K562 (cell line): ENCODE results near the gene MUSTN1. TPM values are rescaled to one million over a fixed set of nuclear protein-coding genes. Genes with fewer than 3 reads are reported as not detected.

Experiments
- polyA plus RNA-seq, 8 experiments: library from polyadenylated mRNA; depleted of rRNA in 4 of 8; stranded (reverse) in 5 of 8; unstranded in 3 of 8; fragments of >200 nt; fragmentation: Nextera tagmentation in 2 of 8; fragmentation: Illumina TruSeq in 1 of 8; extraction: Ambion mirVana in 2 of 8; extraction: Trizol in 1 of 8; gene quantifications; 2 replicates each; pipeline versions ENCODE4 v1.2.1 to v1.2.3, GENCODE V29; 2011 to 2014; ENCODE audit warnings: inconsistent platforms in 1 of 8, missing spikeins in 1 of 8
- total RNA-seq, 7 experiments: library from RNA; depleted of rRNA in 6 of 7; stranded (reverse); fragments of >200 nt in 6 of 7; fragmentation: Illumina TruSeq in 2 of 7; extraction: Trizol in 2 of 7; gene quantifications; 2 replicates each; pipeline versions ENCODE4 v1.2.1 to v1.2.3, GENCODE V29; 2011 to 2021; ENCODE audit warnings: low replicate concordance in 1 of 7
- TF ChIP-seq, protein P1 (sequence below): fragments of 450-650 bp; IDR thresholded peaks from 2 replicates; pipeline ENCODE4 v1.6.1; 2016; ENCODE audit warnings: mild to moderate bottlenecking, moderate library complexity
- TF ChIP-seq, protein P2 (sequence below): sonication (generic); formaldehyde crosslinking; IDR thresholded peaks from 2 replicates; pipeline ENCODE4 v1.8.1; 2023; ENCODE audit warnings: mild to moderate bottlenecking, missing genetic modification reagents
- TF ChIP-seq, protein P3 (sequence below): fragments of 450-650 bp; formaldehyde crosslinking; IDR thresholded peaks from 2 replicates; pipeline ENCODE4 v1.4.0; 2022; ENCODE audit warnings: missing genetic modification characterization

Gene MUSTN1
- total and polyA plus RNA-seq, 9 of the 15 experiments (the other 6 are each of a cell fraction or from before 2014, with no cell fraction given) = 0.15 to 0.78 (median 0.44) TPM; not detected in 4

- TF ChIP-seq, protein P1, sequence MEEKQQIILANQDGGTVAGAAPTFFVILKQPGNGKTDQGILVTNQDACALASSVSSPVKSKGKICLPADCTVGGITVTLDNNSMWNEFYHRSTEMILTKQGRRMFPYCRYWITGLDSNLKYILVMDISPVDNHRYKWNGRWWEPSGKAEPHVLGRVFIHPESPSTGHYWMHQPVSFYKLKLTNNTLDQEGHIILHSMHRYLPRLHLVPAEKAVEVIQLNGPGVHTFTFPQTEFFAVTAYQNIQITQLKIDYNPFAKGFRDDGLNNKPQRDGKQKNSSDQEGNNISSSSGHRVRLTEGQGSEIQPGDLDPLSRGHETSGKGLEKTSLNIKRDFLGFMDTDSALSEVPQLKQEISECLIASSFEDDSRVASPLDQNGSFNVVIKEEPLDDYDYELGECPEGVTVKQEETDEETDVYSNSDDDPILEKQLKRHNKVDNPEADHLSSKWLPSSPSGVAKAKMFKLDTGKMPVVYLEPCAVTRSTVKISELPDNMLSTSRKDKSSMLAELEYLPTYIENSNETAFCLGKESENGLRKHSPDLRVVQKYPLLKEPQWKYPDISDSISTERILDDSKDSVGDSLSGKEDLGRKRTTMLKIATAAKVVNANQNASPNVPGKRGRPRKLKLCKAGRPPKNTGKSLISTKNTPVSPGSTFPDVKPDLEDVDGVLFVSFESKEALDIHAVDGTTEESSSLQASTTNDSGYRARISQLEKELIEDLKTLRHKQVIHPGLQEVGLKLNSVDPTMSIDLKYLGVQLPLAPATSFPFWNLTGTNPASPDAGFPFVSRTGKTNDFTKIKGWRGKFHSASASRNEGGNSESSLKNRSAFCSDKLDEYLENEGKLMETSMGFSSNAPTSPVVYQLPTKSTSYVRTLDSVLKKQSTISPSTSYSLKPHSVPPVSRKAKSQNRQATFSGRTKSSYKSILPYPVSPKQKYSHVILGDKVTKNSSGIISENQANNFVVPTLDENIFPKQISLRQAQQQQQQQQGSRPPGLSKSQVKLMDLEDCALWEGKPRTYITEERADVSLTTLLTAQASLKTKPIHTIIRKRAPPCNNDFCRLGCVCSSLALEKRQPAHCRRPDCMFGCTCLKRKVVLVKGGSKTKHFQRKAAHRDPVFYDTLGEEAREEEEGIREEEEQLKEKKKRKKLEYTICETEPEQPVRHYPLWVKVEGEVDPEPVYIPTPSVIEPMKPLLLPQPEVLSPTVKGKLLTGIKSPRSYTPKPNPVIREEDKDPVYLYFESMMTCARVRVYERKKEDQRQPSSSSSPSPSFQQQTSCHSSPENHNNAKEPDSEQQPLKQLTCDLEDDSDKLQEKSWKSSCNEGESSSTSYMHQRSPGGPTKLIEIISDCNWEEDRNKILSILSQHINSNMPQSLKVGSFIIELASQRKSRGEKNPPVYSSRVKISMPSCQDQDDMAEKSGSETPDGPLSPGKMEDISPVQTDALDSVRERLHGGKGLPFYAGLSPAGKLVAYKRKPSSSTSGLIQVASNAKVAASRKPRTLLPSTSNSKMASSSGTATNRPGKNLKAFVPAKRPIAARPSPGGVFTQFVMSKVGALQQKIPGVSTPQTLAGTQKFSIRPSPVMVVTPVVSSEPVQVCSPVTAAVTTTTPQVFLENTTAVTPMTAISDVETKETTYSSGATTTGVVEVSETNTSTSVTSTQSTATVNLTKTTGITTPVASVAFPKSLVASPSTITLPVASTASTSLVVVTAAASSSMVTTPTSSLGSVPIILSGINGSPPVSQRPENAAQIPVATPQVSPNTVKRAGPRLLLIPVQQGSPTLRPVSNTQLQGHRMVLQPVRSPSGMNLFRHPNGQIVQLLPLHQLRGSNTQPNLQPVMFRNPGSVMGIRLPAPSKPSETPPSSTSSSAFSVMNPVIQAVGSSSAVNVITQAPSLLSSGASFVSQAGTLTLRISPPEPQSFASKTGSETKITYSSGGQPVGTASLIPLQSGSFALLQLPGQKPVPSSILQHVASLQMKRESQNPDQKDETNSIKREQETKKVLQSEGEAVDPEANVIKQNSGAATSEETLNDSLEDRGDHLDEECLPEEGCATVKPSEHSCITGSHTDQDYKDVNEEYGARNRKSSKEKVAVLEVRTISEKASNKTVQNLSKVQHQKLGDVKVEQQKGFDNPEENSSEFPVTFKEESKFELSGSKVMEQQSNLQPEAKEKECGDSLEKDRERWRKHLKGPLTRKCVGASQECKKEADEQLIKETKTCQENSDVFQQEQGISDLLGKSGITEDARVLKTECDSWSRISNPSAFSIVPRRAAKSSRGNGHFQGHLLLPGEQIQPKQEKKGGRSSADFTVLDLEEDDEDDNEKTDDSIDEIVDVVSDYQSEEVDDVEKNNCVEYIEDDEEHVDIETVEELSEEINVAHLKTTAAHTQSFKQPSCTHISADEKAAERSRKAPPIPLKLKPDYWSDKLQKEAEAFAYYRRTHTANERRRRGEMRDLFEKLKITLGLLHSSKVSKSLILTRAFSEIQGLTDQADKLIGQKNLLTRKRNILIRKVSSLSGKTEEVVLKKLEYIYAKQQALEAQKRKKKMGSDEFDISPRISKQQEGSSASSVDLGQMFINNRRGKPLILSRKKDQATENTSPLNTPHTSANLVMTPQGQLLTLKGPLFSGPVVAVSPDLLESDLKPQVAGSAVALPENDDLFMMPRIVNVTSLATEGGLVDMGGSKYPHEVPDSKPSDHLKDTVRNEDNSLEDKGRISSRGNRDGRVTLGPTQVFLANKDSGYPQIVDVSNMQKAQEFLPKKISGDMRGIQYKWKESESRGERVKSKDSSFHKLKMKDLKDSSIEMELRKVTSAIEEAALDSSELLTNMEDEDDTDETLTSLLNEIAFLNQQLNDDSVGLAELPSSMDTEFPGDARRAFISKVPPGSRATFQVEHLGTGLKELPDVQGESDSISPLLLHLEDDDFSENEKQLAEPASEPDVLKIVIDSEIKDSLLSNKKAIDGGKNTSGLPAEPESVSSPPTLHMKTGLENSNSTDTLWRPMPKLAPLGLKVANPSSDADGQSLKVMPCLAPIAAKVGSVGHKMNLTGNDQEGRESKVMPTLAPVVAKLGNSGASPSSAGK = no peak
- TF ChIP-seq, protein P2, sequence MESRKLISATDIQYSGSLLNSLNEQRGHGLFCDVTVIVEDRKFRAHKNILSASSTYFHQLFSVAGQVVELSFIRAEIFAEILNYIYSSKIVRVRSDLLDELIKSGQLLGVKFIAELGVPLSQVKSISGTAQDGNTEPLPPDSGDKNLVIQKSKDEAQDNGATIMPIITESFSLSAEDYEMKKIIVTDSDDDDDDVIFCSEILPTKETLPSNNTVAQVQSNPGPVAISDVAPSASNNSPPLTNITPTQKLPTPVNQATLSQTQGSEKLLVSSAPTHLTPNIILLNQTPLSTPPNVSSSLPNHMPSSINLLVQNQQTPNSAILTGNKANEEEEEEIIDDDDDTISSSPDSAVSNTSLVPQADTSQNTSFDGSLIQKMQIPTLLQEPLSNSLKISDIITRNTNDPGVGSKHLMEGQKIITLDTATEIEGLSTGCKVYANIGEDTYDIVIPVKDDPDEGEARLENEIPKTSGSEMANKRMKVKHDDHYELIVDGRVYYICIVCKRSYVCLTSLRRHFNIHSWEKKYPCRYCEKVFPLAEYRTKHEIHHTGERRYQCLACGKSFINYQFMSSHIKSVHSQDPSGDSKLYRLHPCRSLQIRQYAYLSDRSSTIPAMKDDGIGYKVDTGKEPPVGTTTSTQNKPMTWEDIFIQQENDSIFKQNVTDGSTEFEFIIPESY (CRISPR knock-in tag) = no peak
- TF ChIP-seq, protein P3, sequence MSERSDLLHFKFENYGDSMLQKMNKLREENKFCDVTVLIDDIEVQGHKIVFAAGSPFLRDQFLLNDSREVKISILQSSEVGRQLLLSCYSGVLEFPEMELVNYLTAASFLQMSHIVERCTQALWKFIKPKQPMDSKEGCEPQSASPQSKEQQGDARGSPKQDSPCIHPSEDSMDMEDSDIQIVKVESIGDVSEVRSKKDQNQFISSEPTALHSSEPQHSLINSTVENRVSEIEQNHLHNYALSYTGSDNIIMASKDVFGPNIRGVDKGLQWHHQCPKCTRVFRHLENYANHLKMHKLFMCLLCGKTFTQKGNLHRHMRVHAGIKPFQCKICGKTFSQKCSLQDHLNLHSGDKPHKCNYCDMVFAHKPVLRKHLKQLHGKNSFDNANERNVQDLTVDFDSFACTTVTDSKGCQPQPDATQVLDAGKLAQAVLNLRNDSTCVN (CRISPR knock-in tag) = no peak
Measured at GRCh38 chr3:52843108-52843865, 8.5 kb upstream of the MUSTN1 start (continued).
